HFFc6 (cell line): ENCODE data around the gene ABCC2. TPM values are rescaled to one million over a fixed set of nuclear protein-coding genes. Genes with fewer than 3 reads are reported as not detected.
A peak's percentile ranks its signal among the peaks of the same experiment; 100 is the strongest.

ENCODE experiments used
- DNase-seq: peaks from one replicate; pipeline ENCODE4 v3.0.0-alpha.2; 2018
- H3K27ac Mint-ChIP-seq: 2 replicates; pipeline ENCODE4 v1.8.0; 2020; ENCODE audit warnings: mild to moderate bottlenecking, mixed read lengths
- H3K27me3 Mint-ChIP-seq: 2 replicates; pipeline ENCODE4 v1.8.0; 2021; ENCODE audit warnings: mild to moderate bottlenecking, moderate library complexity, mixed read lengths; ENCODE audit not compliant: insufficient read depth
- H3K36me3 Mint-ChIP-seq: 2 replicates; pipeline ENCODE4 v1.8.0; 2021; ENCODE audit warnings: low read depth, mixed read lengths
- H3K4me1 Mint-ChIP-seq: 2 replicates; pipeline ENCODE4 v1.8.0; 2020; ENCODE audit warnings: low read depth, mixed read lengths
- H3K4me3 Mint-ChIP-seq: 2 replicates; pipeline ENCODE4 v1.8.0; 2020; ENCODE audit warnings: mild to moderate bottlenecking, moderate library complexity, mixed read lengths
- H3K9me3 Mint-ChIP-seq: 2 replicates; pipeline ENCODE4 v1.8.0; 2020; ENCODE audit warnings: mild to moderate bottlenecking, mixed read lengths
- CTCF ChIP-seq: fragments of 200-600 bp; sonication (generic); IDR thresholded peaks from 2 replicates; pipeline ENCODE4 v1.5.0; 2021; ENCODE audit warnings: antibody characterized with exemption, mild to moderate bottlenecking
- total RNA-seq, 6 experiments: library from RNA; stranded (reverse); fragmentation: NEBNext Ultra II Directional; extraction: Animal tissue kit (Norgen Biotek cat#: 25700); gene quantifications; 2 replicates in 1 of 6; 3 replicates in 5 of 6; pipeline ENCODE4 v1.2.3, GENCODE V29; 2021

Gene ABCC2
- total RNA-seq, 6 experiments from 2014 or later: 0.43 to 1.7 (median 1.1) TPM

GRCh38 chr10:99827936-99828335 is 45.5 kb downstream of the ABCC2 start:
- peak; percentile 84 for DNase-seq
- Mint-ChIP-seq H3K36me3 (peaks cover 19% of the 10 kb centered on the region), H3K9me3 (peaks cover 7% of the 10 kb centered on the region; the same call in 1 of the 2 replicates), H3K27me3 (no peaks in the 10 kb centered on the region; the same call in 1 of the 2 replicates), H3K27ac (peak overlapping the region; percentile 91), H3K4me3 (peak overlapping the region; percentile 53; the same call in 1 of the 2 replicates), H3K4me1 (peaks cover 41% of the 10 kb centered on the region)
- no peak for TF ChIP-seq CTCF

DNA sequence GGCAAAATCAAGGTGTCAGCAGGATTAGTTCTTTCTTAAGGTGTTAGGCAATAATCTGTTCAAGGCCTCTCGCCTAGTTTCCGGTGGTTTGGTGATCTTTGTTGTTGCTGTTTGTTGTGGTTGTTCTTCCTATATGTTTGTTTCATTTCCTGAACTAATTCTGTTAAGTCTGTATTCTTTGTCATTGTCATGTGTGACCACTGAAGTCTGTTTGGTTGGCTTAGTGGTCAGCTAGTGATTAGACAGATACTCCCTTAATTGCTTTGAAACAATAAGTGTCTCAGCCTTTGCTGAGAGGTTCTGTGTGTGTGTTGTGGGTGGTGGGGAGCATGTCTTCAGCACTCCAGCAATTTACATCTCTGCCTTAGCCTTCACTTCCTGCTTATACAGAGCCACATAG is 46.0 kb downstream of the ABCC2 start:
- Mint-ChIP-seq H3K36me3 (peaks cover 23% of the 10 kb centered on the region), H3K27ac (peak overlapping the region; percentile 91), H3K4me1 (peaks cover 46% of the 10 kb centered on the region), H3K27me3 (no peaks in the 10 kb centered on the region; the same call in 1 of the 2 replicates), H3K9me3 (peaks cover 7% of the 10 kb centered on the region; the same call in 1 of the 2 replicates), H3K4me3 (peak overlapping the region; percentile 53; the same call in 1 of the 2 replicates)
- TF ChIP-seq CTCF: no peak
- DNase-seq: no peak

GRCh38 chr10:99832439-99832838 is 50.0 kb downstream of the ABCC2 start:
- peaks cover 80% of the 10 kb centered on the region for H3K4me1 Mint-ChIP-seq
- H3K27ac Mint-ChIP-seq: peak overlapping the region; percentile 95
- no peak for DNase-seq
- H3K36me3 Mint-ChIP-seq: peaks cover 25% of the 10 kb centered on the region
- no peak for TF ChIP-seq CTCF
- peaks cover 7% of the 10 kb centered on the region; the same call in 1 of the 2 replicates for H3K9me3 Mint-ChIP-seq
- H3K4me3 Mint-ChIP-seq: no peak overlapping the region
- H3K27me3 Mint-ChIP-seq: no peaks in the 10 kb centered on the region; the same call in none of the 2 replicates

DNA sequence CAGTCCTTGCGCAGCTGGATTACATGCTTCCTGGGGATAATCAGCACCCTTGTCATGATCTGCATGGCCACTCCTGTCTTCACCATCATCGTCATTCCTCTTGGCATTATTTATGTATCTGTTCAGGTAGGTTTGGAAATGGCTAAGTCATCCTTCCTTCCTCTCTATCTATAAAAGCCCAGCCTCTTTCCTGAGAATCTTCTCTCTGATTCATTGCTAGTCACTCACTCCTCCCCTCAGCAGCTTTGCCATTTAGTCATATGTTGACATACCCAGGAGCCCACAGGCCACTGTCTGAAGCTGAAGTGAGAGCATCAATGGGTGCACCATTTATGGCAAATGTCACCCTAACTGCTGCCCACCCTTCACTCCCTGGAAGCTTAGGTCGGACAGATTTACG is 52.0 kb downstream of the ABCC2 start:
- no peak for TF ChIP-seq CTCF
- H3K27ac Mint-ChIP-seq: peak overlapping the region; percentile 95
- peaks cover 64% of the 10 kb centered on the region for H3K4me1 Mint-ChIP-seq
- peak overlapping the region; percentile 10; the same call in 1 of the 2 replicates for H3K4me3 Mint-ChIP-seq
- peaks cover 17% of the 10 kb centered on the region for H3K36me3 Mint-ChIP-seq
- no peaks in the 10 kb centered on the region; the same call in none of the 2 replicates for H3K27me3 Mint-ChIP-seq
- peak; percentile 88 for DNase-seq
- peaks cover 7% of the 10 kb centered on the region; the same call in 1 of the 2 replicates for H3K9me3 Mint-ChIP-seq

- Mint-ChIP-seq H3K27ac (no peak overlapping the region), H3K4me3 (no peak overlapping the region), H3K9me3 (no peaks in the 10 kb centered on the region; the same call in 1 of the 2 replicates), H3K27me3 (no peaks in the 10 kb centered on the region; the same call in 1 of the 2 replicates), H3K4me1 (peaks cover 56% of the 10 kb centered on the region), H3K36me3 (0 out of 2 replicates have a peak, but pooled peaks cover 5% of the 10 kb centered on the region)
- TF ChIP-seq CTCF: no peak
- no peak for DNase-seq
These were observed 53.5 kb downstream of the ABCC2 start for GRCh38 chr10:99835947-99836346.
